SK-N-SH (cell line): ENCODE measurements around the gene PEX14. TPM values are rescaled to one million over a fixed set of nuclear protein-coding genes. Genes with fewer than 3 reads are reported as not detected.

ENCODE experiments used
- CTCF ChIA-PET: fragments of 300-600, 350-600 bp; formaldehyde crosslinking; extraction: SDS; loops from one replicate; lab custom pipeline; 2021; lab: Yijun Ruan, JAX
- POLR2A ChIA-PET: fragments of 350-600 bp; sonication (Branson Sonifier 250); formaldehyde crosslinking; extraction: SDS; loops from one replicate; lab custom pipeline; 2020; ENCODE audit warnings: antibody characterized with exemption, inconsistent platforms; lab: Yijun Ruan, JAX
- DNase-seq: peaks from one replicate; pipeline ENCODE4 v3.0.0; 2012
- H2AFZ ChIP-seq: fragments of 200-600 bp; sonication (generic); 2 replicates; pipeline ENCODE4 v1.8.1; 2016; ENCODE audit warnings: antibody characterized with exemption, mild to moderate bottlenecking, low read depth
- H3F3A ChIP-seq: fragments of 200-600 bp; sonication (generic); replicated peaks from 2 replicates; pipeline ENCODE3; 2016; ENCODE audit warnings: antibody characterized with exemption, mild to moderate bottlenecking; ENCODE audit not compliant: insufficient read depth
- H3K27ac ChIP-seq, 2 experiments: fragments of 200-500 bp in 1 of 2; fragments of 200-600 bp in 1 of 2; sonication (Bioruptor generic) in 1 of 2; sonication (generic), shearing (Covaris generic) in 1 of 2; 2 replicates each; pipeline versions ENCODE4 v1.5.1 to v1.6.1; 2014 to 2016; ENCODE audit warnings: low read depth in 2 of 2, inconsistent platforms in 1 of 2, low read length in 1 of 2, mild to moderate bottlenecking in 1 of 2, mixed read lengths in 1 of 2
- H3K27me3 ChIP-seq: fragments of 200-600 bp; sonication (generic), shearing (Covaris generic); 2 replicates; pipeline ENCODE4 v1.6.1; 2016; ENCODE audit warnings: mixed run types; ENCODE audit not compliant: insufficient read depth
- H3K36me3 ChIP-seq, 2 experiments: fragments of 200-500 bp in 1 of 2; fragments of 200-600 bp in 1 of 2; sonication (Bioruptor generic) in 1 of 2; sonication (generic) in 1 of 2; replicated peaks in 1 of 2; 2 replicates each; pipeline versions ENCODE3 to v1.5.1; 2014 to 2016; ENCODE audit warnings: low read length in 1 of 2, mild to moderate bottlenecking in 1 of 2; ENCODE audit not compliant: insufficient read depth in 2 of 2, control insufficient read depth in 1 of 2
- H3K4me1 ChIP-seq, 2 experiments: fragments of 200-500 bp in 1 of 2; fragments of 200-600 bp in 1 of 2; sonication (Bioruptor generic) in 1 of 2; sonication (generic), shearing (Covaris generic) in 1 of 2; 2 replicates each; pipeline versions ENCODE4 v1.5.1 to v1.6.1; 2014 to 2016; ENCODE audit warnings: low read depth in 1 of 2, low read length in 1 of 2, mixed run types in 1 of 2; ENCODE audit not compliant: insufficient read depth in 2 of 2, control insufficient read depth in 1 of 2
- H3K4me2 ChIP-seq: fragments of 200-600 bp; sonication (generic), shearing (Covaris generic); 2 replicates; pipeline ENCODE4 v1.6.1; 2017; ENCODE audit warnings: mixed run types
- H3K4me3 ChIP-seq, 2 experiments: fragments of 200-500 bp in 1 of 2; fragments of 200-600 bp in 1 of 2; sonication (Bioruptor generic) in 1 of 2; sonication (generic), shearing (Covaris generic) in 1 of 2; 2 replicates each; pipeline versions ENCODE4 v1.5.1 to v1.8.1; 2014 to 2016; ENCODE audit warnings: low read depth in 2 of 2, inconsistent platforms in 1 of 2, low read length in 1 of 2, mild to moderate bottlenecking in 1 of 2, mixed read lengths in 1 of 2, moderate library complexity in 1 of 2
- H3K79me2 ChIP-seq: fragments of 200-600 bp; sonication (generic); 2 replicates; pipeline ENCODE4 v1.8.1; 2017; ENCODE audit warnings: mild to moderate bottlenecking; ENCODE audit not compliant: insufficient read depth
- H3K9ac ChIP-seq: fragments of 200-600 bp; sonication (generic); 2 replicates; pipeline ENCODE4 v1.6.1; 2017; ENCODE audit warnings: mixed run types
- H3K9me2 ChIP-seq: fragments of 200-600 bp; sonication (generic); 2 replicates; pipeline ENCODE4 v1.6.1; 2017; ENCODE audit warnings: mixed run types
- H3K9me3 ChIP-seq: fragments of 200-600 bp; sonication (generic); 2 replicates; pipeline ENCODE4 v1.6.1; 2017; ENCODE audit warnings: mixed run types, mild to moderate bottlenecking, moderate library complexity
- H4K20me1 ChIP-seq: fragments of 200-600 bp; sonication (generic); 2 replicates; pipeline ENCODE4 v1.6.1; 2017; ENCODE audit warnings: mild to moderate bottlenecking, mixed run types; ENCODE audit not compliant: insufficient read depth
- CHD2 ChIP-seq: fragments of 150-350 bp; IDR thresholded peaks from 2 replicates; pipeline ENCODE4 v1.6.1; 2018; ENCODE audit warnings: low read length; ENCODE audit not compliant: partially characterized antibody
- ELF1 ChIP-seq: IDR thresholded peaks from 2 replicates; pipeline ENCODE4 v1.4.0; 2012
- EP300 ChIP-seq, 2 experiments: IDR thresholded peaks; 2 replicates each; pipeline versions ENCODE4 v1.4.0 to v1.6.1; 2012; ENCODE audit warnings: borderline replicate concordance in 1 of 2, low read depth in 1 of 2, low read length in 1 of 2
- EZH2phosphoT487 ChIP-seq: fragments of 200-600 bp; sonication (generic); IDR thresholded peaks from 2 replicates; pipeline ENCODE4 v1.6.1; 2017; ENCODE audit warnings: low read depth, mixed run types, mild to moderate bottlenecking, antibody characterized with exemption, moderate library complexity, borderline replicate concordance
- FOSL2 ChIP-seq: IDR thresholded peaks from 2 replicates; pipeline ENCODE4 v1.4.0; 2012; ENCODE audit warnings: low read depth, mild to moderate bottlenecking, moderate library complexity, borderline replicate concordance
- FOXJ3 ChIP-seq: sonication (generic); formaldehyde crosslinking; IDR thresholded peaks from 2 replicates; pipeline ENCODE4 v1.5.1; 2020; ENCODE audit warnings: mild to moderate bottlenecking, missing genetic modification reagents
- MXI1 ChIP-seq: IDR thresholded peaks from 2 replicates; pipeline ENCODE4 v1.6.1; 2012; ENCODE audit warnings: mild to moderate bottlenecking, low read depth, low read length, improper control_type of control experiment
- NFIC ChIP-seq: IDR thresholded peaks from 2 replicates; pipeline ENCODE4 v1.4.0; 2012; ENCODE audit warnings: borderline replicate concordance
- NRF1 ChIP-seq: IDR thresholded peaks from 2 replicates; pipeline ENCODE4 v1.6.1; 2012; ENCODE audit warnings: low read depth, mild to moderate bottlenecking, low read length
- POLR2AphosphoS5 ChIP-seq: IDR thresholded peaks from 2 replicates; pipeline ENCODE4 v1.6.1; 2012; ENCODE audit warnings: low read depth, low read length
- RFX5 ChIP-seq: IDR thresholded peaks from 2 replicates; pipeline ENCODE4 v1.6.1; 2012; ENCODE audit warnings: mild to moderate bottlenecking, improper control_type of control experiment, low read length
- SMC3 ChIP-seq: IDR thresholded peaks from 2 replicates; pipeline ENCODE4 v1.6.1; 2012; ENCODE audit warnings: low read depth, low read length, improper control_type of control experiment
- TCF12 ChIP-seq: IDR thresholded peaks from 2 replicates; pipeline ENCODE4 v1.4.0; 2012
- TEAD4 ChIP-seq: IDR thresholded peaks from 2 replicates; pipeline ENCODE4 v1.4.0; 2012; ENCODE audit warnings: mild to moderate bottlenecking, borderline replicate concordance; ENCODE audit not compliant: insufficient read depth
- WGBS: methylation state at CpG from one replicate; pipeline ENCODE4 v1.1.6; 2017; ENCODE audit warnings: low lambda C conversion rate; 5-methylcytosine and 5-hydroxymethylcytosine counted together
- polyA plus RNA-seq, 3 experiments: library from polyadenylated mRNA; depleted of rRNA; stranded (reverse); fragments of >200 nt; gene quantifications; 2 replicates each; pipeline ENCODE4 v1.2.3, GENCODE V29; 2012
- TF ChIP-seq, protein P1 (sequence below): IDR thresholded peaks from 2 replicates; pipeline ENCODE4 v1.4.0; 2012; ENCODE audit warnings: low read depth, borderline replicate concordance
- TF ChIP-seq, protein P2 (sequence below): IDR thresholded peaks from 2 replicates; pipeline ENCODE4 v1.4.0; 2012; ENCODE audit warnings: low read depth
- TF ChIP-seq, protein P3 (sequence below): fragments of 200-600 bp; sonication (generic); IDR thresholded peaks from 2 replicates; pipeline ENCODE4 v1.6.1; 2017; ENCODE audit warnings: antibody characterized with exemption, mild to moderate bottlenecking, moderate library complexity
- TF ChIP-seq, protein P4 (sequence below): IDR thresholded peaks from 2 replicates; pipeline ENCODE4; 2012
- TF ChIP-seq, protein P5 (sequence below): IDR thresholded peaks from 2 replicates; pipeline ENCODE4 v1.6.1; 2012; ENCODE audit warnings: mild to moderate bottlenecking, low read depth, low read length, moderate library complexity

Gene PEX14
- polyA plus RNA-seq, 1 of the 3 experiments (the other 2 are of a cell fraction), result 36.2 TPM

DNA sequence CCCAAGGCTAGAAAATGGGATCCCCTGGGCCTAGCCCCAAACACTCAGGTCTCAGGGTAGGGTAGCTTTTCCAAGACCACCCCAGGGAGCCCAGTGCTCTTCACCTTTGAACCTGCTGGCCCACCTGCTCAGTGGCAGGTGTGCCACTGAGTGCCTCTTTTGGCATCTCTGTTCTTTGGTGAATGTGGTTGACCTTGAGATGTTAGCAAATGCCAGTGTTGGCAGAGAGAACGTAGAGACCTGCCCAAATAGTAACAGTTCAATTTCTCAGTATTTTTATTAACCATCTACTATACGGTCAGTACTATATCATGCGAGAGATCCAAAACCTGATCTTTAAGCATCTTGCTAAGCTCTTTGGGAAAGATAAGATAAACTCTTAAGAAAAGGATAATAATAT is 128.2 kb downstream of the PEX14 start:
- no peak for DNase-seq
- H3K36me3 ChIP-seq, result no peaks in the 10 kb centered on the region
- no peaks in the 10 kb centered on the region for H3K9me2 ChIP-seq
- no peaks in the 10 kb centered on the region for H3K9me3 ChIP-seq
- H3K4me3 ChIP-seq, result no peak overlapping the region
- H3K27ac ChIP-seq, result no peak overlapping the region
- no peak overlapping the region for H3K4me2 ChIP-seq
- ChIA-PET CTCF (interaction anchor here (0.6 to 1.2 kb wide), 3 partner anchors 55 to 191 kb away, joined by 3 read pairs; no protein-coding TSS in a partner anchor), POLR2A (no interaction called here)
- no peaks in the 10 kb centered on the region for H3K79me2 ChIP-seq
- 97% methylated on average over 3 of the region's 3 CpGs for WGBS
- H3K9ac ChIP-seq, result no peak overlapping the region
- H3K27me3 ChIP-seq, result no peaks in the 10 kb centered on the region
- peaks cover 14% of the 10 kb centered on the region for H3F3A ChIP-seq
- H4K20me1 ChIP-seq, result no peaks in the 10 kb centered on the region
- H3K4me1 ChIP-seq, result peaks cover 9 to 23% of the 10 kb centered on the region in 2 experiments
- TF ChIP-seq MXI1, result no peak
- no peak for TF ChIP-seq FOXJ3 (CRISPR knock-in tag)
- TF ChIP-seq RFX5, result no peak
- TF ChIP-seq EP300 (IDR thresholded peaks at IDR 0.05; ENCODE audit: borderline replicate concordance in 1 of 2, low read depth in 1 of 2, low read length in 1 of 2), result no peak
- TF ChIP-seq FOSL2, result no peak
- TF ChIP-seq, protein P1, sequence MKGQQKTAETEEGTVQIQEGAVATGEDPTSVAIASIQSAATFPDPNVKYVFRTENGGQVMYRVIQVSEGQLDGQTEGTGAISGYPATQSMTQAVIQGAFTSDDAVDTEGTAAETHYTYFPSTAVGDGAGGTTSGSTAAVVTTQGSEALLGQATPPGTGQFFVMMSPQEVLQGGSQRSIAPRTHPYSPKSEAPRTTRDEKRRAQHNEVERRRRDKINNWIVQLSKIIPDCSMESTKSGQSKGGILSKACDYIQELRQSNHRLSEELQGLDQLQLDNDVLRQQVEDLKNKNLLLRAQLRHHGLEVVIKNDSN, result no peak
- no peak for TF ChIP-seq EZH2phosphoT487
- no peak overlapping the region for H2AFZ ChIP-seq

DNA sequence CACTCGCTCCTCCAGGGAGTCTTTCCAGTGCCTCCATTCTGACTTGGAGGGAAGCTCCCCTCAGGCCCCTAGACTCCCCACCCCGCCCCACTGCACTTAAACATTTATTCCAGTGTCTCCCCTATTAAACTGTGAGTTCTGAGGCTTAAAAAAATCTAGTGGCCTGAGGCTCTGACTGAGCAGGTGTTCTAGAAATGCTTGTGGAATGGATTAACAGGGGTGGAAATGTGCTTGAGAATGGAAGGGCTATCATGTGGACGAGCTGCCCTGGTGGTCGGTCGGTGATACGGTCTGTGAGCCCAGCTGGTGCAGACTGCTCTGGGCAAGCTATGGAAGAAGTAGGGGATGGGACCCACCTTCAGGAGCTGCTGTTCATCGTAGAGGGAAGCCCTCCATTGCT is 130.2 kb downstream of the PEX14 start:
- Histone ChIP-seq H3K27me3 (no peaks in the 10 kb centered on the region), H3K4me3 (no peak overlapping the region), H3K9ac (no peak overlapping the region), H3F3A (peaks cover 1% of the 10 kb centered on the region), H3K4me1 (peaks cover 0 to 5% of the 10 kb centered on the region in 2 experiments), H4K20me1 (no peaks in the 10 kb centered on the region), H3K4me2 (no peak overlapping the region), H3K9me2 (no peaks in the 10 kb centered on the region), H2AFZ (no peak overlapping the region), H3K9me3 (no peaks in the 10 kb centered on the region), H3K36me3 (no peaks in the 10 kb centered on the region), H3K79me2 (no peaks in the 10 kb centered on the region), H3K27ac (no peak overlapping the region)
- WGBS, result 94% methylated on average over 7 of the region's 7 CpGs
- no peak for DNase-seq
- no peak for TF ChIP-seq NRF1
- no peak for TF ChIP-seq NFIC
- TF ChIP-seq ELF1, result no peak
- TF ChIP-seq TCF12, result no peak
- TF ChIP-seq, protein P2, sequence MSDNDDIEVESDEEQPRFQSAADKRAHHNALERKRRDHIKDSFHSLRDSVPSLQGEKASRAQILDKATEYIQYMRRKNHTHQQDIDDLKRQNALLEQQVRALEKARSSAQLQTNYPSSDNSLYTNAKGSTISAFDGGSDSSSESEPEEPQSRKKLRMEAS, result no peak
- no peak for TF ChIP-seq POLR2AphosphoS5
- no peak for TF ChIP-seq CHD2
- no peak for TF ChIP-seq SMC3
- TF ChIP-seq, protein P3, sequence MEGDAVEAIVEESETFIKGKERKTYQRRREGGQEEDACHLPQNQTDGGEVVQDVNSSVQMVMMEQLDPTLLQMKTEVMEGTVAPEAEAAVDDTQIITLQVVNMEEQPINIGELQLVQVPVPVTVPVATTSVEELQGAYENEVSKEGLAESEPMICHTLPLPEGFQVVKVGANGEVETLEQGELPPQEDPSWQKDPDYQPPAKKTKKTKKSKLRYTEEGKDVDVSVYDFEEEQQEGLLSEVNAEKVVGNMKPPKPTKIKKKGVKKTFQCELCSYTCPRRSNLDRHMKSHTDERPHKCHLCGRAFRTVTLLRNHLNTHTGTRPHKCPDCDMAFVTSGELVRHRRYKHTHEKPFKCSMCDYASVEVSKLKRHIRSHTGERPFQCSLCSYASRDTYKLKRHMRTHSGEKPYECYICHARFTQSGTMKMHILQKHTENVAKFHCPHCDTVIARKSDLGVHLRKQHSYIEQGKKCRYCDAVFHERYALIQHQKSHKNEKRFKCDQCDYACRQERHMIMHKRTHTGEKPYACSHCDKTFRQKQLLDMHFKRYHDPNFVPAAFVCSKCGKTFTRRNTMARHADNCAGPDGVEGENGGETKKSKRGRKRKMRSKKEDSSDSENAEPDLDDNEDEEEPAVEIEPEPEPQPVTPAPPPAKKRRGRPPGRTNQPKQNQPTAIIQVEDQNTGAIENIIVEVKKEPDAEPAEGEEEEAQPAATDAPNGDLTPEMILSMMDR, result no peak
- TF ChIP-seq TEAD4, result no peak
- TF ChIP-seq, protein P4, sequence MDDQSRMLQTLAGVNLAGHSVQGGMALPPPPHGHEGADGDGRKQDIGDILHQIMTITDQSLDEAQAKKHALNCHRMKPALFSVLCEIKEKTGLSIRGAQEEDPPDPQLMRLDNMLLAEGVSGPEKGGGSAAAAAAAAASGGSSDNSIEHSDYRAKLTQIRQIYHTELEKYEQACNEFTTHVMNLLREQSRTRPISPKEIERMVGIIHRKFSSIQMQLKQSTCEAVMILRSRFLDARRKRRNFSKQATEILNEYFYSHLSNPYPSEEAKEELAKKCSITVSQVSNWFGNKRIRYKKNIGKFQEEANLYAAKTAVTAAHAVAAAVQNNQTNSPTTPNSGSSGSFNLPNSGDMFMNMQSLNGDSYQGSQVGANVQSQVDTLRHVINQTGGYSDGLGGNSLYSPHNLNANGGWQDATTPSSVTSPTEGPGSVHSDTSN, result no peak
- TF ChIP-seq, protein P5, sequence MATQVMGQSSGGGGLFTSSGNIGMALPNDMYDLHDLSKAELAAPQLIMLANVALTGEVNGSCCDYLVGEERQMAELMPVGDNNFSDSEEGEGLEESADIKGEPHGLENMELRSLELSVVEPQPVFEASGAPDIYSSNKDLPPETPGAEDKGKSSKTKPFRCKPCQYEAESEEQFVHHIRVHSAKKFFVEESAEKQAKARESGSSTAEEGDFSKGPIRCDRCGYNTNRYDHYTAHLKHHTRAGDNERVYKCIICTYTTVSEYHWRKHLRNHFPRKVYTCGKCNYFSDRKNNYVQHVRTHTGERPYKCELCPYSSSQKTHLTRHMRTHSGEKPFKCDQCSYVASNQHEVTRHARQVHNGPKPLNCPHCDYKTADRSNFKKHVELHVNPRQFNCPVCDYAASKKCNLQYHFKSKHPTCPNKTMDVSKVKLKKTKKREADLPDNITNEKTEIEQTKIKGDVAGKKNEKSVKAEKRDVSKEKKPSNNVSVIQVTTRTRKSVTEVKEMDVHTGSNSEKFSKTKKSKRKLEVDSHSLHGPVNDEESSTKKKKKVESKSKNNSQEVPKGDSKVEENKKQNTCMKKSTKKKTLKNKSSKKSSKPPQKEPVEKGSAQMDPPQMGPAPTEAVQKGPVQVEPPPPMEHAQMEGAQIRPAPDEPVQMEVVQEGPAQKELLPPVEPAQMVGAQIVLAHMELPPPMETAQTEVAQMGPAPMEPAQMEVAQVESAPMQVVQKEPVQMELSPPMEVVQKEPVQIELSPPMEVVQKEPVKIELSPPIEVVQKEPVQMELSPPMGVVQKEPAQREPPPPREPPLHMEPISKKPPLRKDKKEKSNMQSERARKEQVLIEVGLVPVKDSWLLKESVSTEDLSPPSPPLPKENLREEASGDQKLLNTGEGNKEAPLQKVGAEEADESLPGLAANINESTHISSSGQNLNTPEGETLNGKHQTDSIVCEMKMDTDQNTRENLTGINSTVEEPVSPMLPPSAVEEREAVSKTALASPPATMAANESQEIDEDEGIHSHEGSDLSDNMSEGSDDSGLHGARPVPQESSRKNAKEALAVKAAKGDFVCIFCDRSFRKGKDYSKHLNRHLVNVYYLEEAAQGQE, result no peak
- ChIA-PET CTCF (interaction anchor here (0.7 kb wide), 1 partner anchor 49 kb away, joined by 3 read pairs; no protein-coding TSS in a partner anchor), POLR2A (no interaction called here)
